Activated T-helper 1 cell treated with anti-CD3 and anti-CD28 coated beads, Interleukin-12 subunit alpha, Interleukin-12 subunit beta, Interleukin-2, Interleukin-4 antibody, amounts not matched to agents 30 ng/mL and 10 ng/mL and 1 ng/mL, durations not matched to agents 14 hours and 24 hours and 36 hours (primary cell): ENCODE data around the gene SPIC. TPM values are rescaled to one million over a fixed set of nuclear protein-coding genes. Genes with fewer than 3 reads are reported as not detected.

ENCODE experiments used
- DNase-seq: peaks from one replicate; pipeline ENCODE4 v3.0.0; 2021; ENCODE audit warnings: low spot score
- H3K27ac Mint-ChIP-seq: one replicate; pipeline ENCODE4 v1.8.0; 2021; ENCODE audit warnings: mild to moderate bottlenecking, mixed read lengths
- H3K27me3 Mint-ChIP-seq: one replicate; pipeline ENCODE4 v1.8.0; 2022; ENCODE audit warnings: mild to moderate bottlenecking, moderate library complexity, mixed read lengths; ENCODE audit not compliant: insufficient read depth
- H3K36me3 Mint-ChIP-seq: one replicate; pipeline ENCODE4 v1.8.0; 2021; ENCODE audit warnings: low read depth, mixed read lengths
- H3K4me1 Mint-ChIP-seq: one replicate; pipeline ENCODE4 v1.8.0; 2021; ENCODE audit warnings: low read depth, mixed read lengths
- H3K4me3 Mint-ChIP-seq: one replicate; pipeline ENCODE4 v1.8.0; 2021; ENCODE audit warnings: mild to moderate bottlenecking, moderate library complexity, mixed read lengths
- H3K9me3 Mint-ChIP-seq: one replicate; pipeline ENCODE4 v1.8.0; 2021; ENCODE audit warnings: mixed read lengths
- intact Hi-C: fragments of 100-400 bp; cut with micrococcal nuclease; formaldehyde crosslinking; loops from one replicate; pipeline ENCODE4 v1.15.1; 2024
- total RNA-seq: library from RNA; stranded (reverse); gene quantifications from 2 replicates; pipeline ENCODE4 v1.2.3, GENCODE V29; 2022

SPIC gene
- total RNA-seq, 1 donor from 2014 or later = not detected

GRCh38 chr12:101485021-101485420, 9.9 kb downstream of the SPIC start:
- Mint-ChIP-seq H3K9me3 (no peaks in the 10 kb centered on the region), H3K27ac (no peak overlapping the region), H3K27me3 (no peaks in the 10 kb centered on the region), H3K4me3 (no peak overlapping the region), H3K4me1 (no peaks in the 10 kb centered on the region), H3K36me3 (no peaks in the 10 kb centered on the region)
- DNase-seq = no peak
- intact Hi-C loops = no loop called here

- no peaks in the 10 kb centered on the region for H3K36me3 Mint-ChIP-seq
- H3K27ac Mint-ChIP-seq = no peak overlapping the region
- H3K4me1 Mint-ChIP-seq = no peaks in the 10 kb centered on the region
- intact Hi-C loops = no loop called here
- peaks cover 3% of the 10 kb centered on the region for H3K27me3 Mint-ChIP-seq
- H3K4me3 Mint-ChIP-seq = no peak overlapping the region
- no peak for DNase-seq
- no peaks in the 10 kb centered on the region for H3K9me3 Mint-ChIP-seq
Observed at GRCh38 chr12:101488469-101488868, 13.3 kb downstream of the SPIC start.

GRCh38 chr12:101490286-101490920, 15.3 kb downstream of the SPIC start:
- Mint-ChIP-seq H3K4me3 (no peak overlapping the region), H3K27ac (no peak overlapping the region), H3K36me3 (no peaks in the 10 kb centered on the region), H3K9me3 (no peaks in the 10 kb centered on the region), H3K27me3 (peaks cover 3% of the 10 kb centered on the region), H3K4me1 (no peaks in the 10 kb centered on the region)
- intact Hi-C loops = no loop called here
- DNase-seq = no peak

GRCh38 chr12:101491329-101491728, 16.2 kb downstream of the SPIC start:
- Mint-ChIP-seq H3K9me3 (no peaks in the 10 kb centered on the region), H3K4me3 (no peak overlapping the region), H3K27me3 (peaks cover 3% of the 10 kb centered on the region), H3K36me3 (no peaks in the 10 kb centered on the region), H3K27ac (no peak overlapping the region), H3K4me1 (no peaks in the 10 kb centered on the region)
- no peak for DNase-seq
- intact Hi-C loops = no loop called here

GRCh38 chr12:101493556-101493955, 18.4 kb downstream of the SPIC start:
- H3K9me3 Mint-ChIP-seq = no peaks in the 10 kb centered on the region
- no peak overlapping the region for H3K4me3 Mint-ChIP-seq
- H3K27me3 Mint-ChIP-seq = peaks cover 3% of the 10 kb centered on the region
- H3K27ac Mint-ChIP-seq = no peak overlapping the region
- intact Hi-C loops = no loop called here
- no peaks in the 10 kb centered on the region for H3K4me1 Mint-ChIP-seq
- DNase-seq = no peak
- H3K36me3 Mint-ChIP-seq = no peaks in the 10 kb centered on the region

GRCh38 chr12:101498252-101498651, 23.1 kb downstream of the SPIC start:
- no peak for DNase-seq
- intact Hi-C loops = no loop called here
- H3K36me3 Mint-ChIP-seq = no peaks in the 10 kb centered on the region
- H3K27me3 Mint-ChIP-seq = peaks cover 3% of the 10 kb centered on the region
- H3K4me3 Mint-ChIP-seq = no peak overlapping the region
- no peaks in the 10 kb centered on the region for H3K9me3 Mint-ChIP-seq
- no peak overlapping the region for H3K27ac Mint-ChIP-seq
- no peaks in the 10 kb centered on the region for H3K4me1 Mint-ChIP-seq

- H3K36me3 Mint-ChIP-seq = no peaks in the 10 kb centered on the region
- no peak for DNase-seq
- H3K9me3 Mint-ChIP-seq = no peaks in the 10 kb centered on the region
- no peak overlapping the region for H3K4me3 Mint-ChIP-seq
- intact Hi-C loops = no loop called here
- no peaks in the 10 kb centered on the region for H3K4me1 Mint-ChIP-seq
- H3K27ac Mint-ChIP-seq = no peak overlapping the region
- peaks cover 5% of the 10 kb centered on the region for H3K27me3 Mint-ChIP-seq
Observed at GRCh38 chr12:101501410-101501995, 26.4 kb downstream of the SPIC start.

- H3K9me3 Mint-ChIP-seq = no peaks in the 10 kb centered on the region
- no peak for DNase-seq
- intact Hi-C loops = no loop called here
- no peaks in the 10 kb centered on the region for H3K36me3 Mint-ChIP-seq
- no peaks in the 10 kb centered on the region for H3K27me3 Mint-ChIP-seq
- H3K27ac Mint-ChIP-seq = no peak overlapping the region
- no peaks in the 10 kb centered on the region for H3K4me1 Mint-ChIP-seq
- no peak overlapping the region for H3K4me3 Mint-ChIP-seq
Observed at GRCh38 chr12:101521136-101521535, 46.0 kb downstream of the SPIC start.

- no peak overlapping the region for H3K4me3 Mint-ChIP-seq
- no peak overlapping the region for H3K27ac Mint-ChIP-seq
- no peaks in the 10 kb centered on the region for H3K27me3 Mint-ChIP-seq
- no peaks in the 10 kb centered on the region for H3K4me1 Mint-ChIP-seq
- no peaks in the 10 kb centered on the region for H3K9me3 Mint-ChIP-seq
- H3K36me3 Mint-ChIP-seq = no peaks in the 10 kb centered on the region
- intact Hi-C loops = no loop called here
- no peak for DNase-seq
Observed at GRCh38 chr12:101527682-101528081, 52.5 kb downstream of the SPIC start.

GRCh38 chr12:101536069-101536674, 61.0 kb downstream of the SPIC start:
- intact Hi-C loops = no loop called here
- Mint-ChIP-seq H3K36me3 (no peaks in the 10 kb centered on the region), H3K4me1 (no peaks in the 10 kb centered on the region), H3K27ac (no peak overlapping the region), H3K27me3 (peaks cover 5% of the 10 kb centered on the region), H3K9me3 (no peaks in the 10 kb centered on the region), H3K4me3 (no peak overlapping the region)
- DNase-seq = no peak

Other genes starting within 250 kb of the SPIC start
- 41.8 and 46.0 TPM in 2 replicates for gene UTP20, start 195.2 kb upstream of the SPIC start, total RNA-seq
- 70.8 and 76.9 TPM in 2 replicates for gene ARL1, start 67.6 kb upstream of the SPIC start, total RNA-seq
- not detected in 2 replicates for gene MYBPC1, start 119.6 kb downstream of the SPIC start, total RNA-seq
- 13.1 and 13.3 TPM in 2 replicates for gene CHPT1, start 222.3 kb downstream of the SPIC start, total RNA-seq